Activated CD8-positive, alpha-beta T cell treated with anti-CD3 and anti-CD28 coated beads for 36 hours (primary cell): ENCODE data around the gene SERTAD3. TPM values are rescaled to one million over a fixed set of nuclear protein-coding genes. Genes with fewer than 3 reads are reported as not detected.
"Not testable (repeated sequence)": the region's sequence is repeated elsewhere in the genome, so short reads cannot be mapped to it uniquely, and the experiment has no call there.

ENCODE experiments used
- ATAC-seq: fragments of 200-7000 bp; cut with Tn5 transposase; one replicate; pipeline ENCODE4 v1.10.0; 2021; ENCODE audit warnings: mild to moderate bottlenecking, moderate library complexity
- CTCF ChIA-PET: fragments of 350-600 bp; sonication (Branson Sonifier 250); formaldehyde crosslinking; loops from one replicate; lab custom pipeline; 2021; ENCODE audit warnings: antibody characterized with exemption; lab: Charles Lee
- POLR2A ChIA-PET: fragments of 350-600 bp; sonication (Branson Sonifier 250); formaldehyde crosslinking; loops from one replicate; lab custom pipeline; 2021; ENCODE audit warnings: antibody characterized with exemption; lab: Charles Lee
- DNase-seq: peaks from one replicate; pipeline ENCODE4 v3.0.0-alpha.2; 2020
- H3K27ac Mint-ChIP-seq: one replicate; pipeline ENCODE4 v1.8.0; 2021; ENCODE audit warnings: mild to moderate bottlenecking, mixed read lengths
- H3K27me3 Mint-ChIP-seq: one replicate; pipeline ENCODE4 v1.8.0; 2021; ENCODE audit warnings: mixed read lengths
- H3K36me3 Mint-ChIP-seq: one replicate; pipeline ENCODE4 v1.8.0; 2021; ENCODE audit warnings: low read depth, mixed read lengths
- H3K4me1 Mint-ChIP-seq: one replicate; pipeline ENCODE4 v1.8.0; 2021; ENCODE audit warnings: low read depth, mixed read lengths
- H3K4me3 Mint-ChIP-seq: one replicate; pipeline ENCODE4 v1.8.0; 2021; ENCODE audit warnings: mild to moderate bottlenecking, moderate library complexity, mixed read lengths
- H3K9me3 Mint-ChIP-seq: one replicate; pipeline ENCODE4 v1.8.0; 2021; ENCODE audit warnings: mixed read lengths
- intact Hi-C: fragments of 100-400 bp; cut with micrococcal nuclease; formaldehyde crosslinking; loops from one replicate; pipeline ENCODE4 v1.10.0; 2022
- total RNA-seq, 2 experiments: library from RNA; stranded (reverse); gene quantifications; one replicate each; pipeline ENCODE4 v1.2.3, GENCODE V29; 2021
- TF ChIP-seq, protein P1 (sequence below): fragments of 200-600 bp; IDR thresholded peaks from one replicate; pipeline ENCODE4 v1.8.0; 2022; ENCODE audit warnings: antibody characterized with exemption, mild to moderate bottlenecking

The SERTAD3 gene
- total RNA-seq, 2 experiments from 2014 or later = 8.8 to 11.2 TPM

DNA sequence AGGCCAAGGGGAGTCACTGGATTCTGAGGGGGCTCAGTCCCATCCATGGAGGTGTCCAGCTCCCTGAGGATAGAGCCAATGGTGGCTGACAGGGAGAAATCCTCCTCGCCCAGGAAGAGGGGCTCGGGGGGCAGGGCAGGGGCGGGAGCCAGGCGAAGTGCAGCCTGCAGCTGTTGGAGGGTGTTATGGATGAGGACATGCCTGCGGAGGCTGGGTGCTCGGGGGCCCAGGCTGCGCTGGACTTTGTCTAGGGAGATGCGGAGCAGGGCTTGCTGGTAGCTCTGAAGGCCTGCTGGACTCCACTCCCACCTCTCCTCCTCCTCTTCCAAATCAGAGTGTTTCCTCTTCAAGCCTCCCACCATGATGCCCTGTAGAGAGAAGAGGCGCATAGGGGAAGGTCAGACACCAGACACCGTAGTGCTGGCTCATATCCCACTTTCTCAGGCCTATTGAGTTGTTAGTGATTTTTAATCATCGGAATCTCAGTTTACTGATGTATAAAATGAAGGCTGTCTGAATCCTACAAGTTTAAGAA is 2.3 kb downstream of the SERTAD3 start:
- H3K27ac Mint-ChIP-seq = peak overlapping the region; percentile 97
- H3K9me3 Mint-ChIP-seq = no peaks in the 10 kb centered on the region
- peak overlapping the region; percentile 92 for H3K4me3 Mint-ChIP-seq
- ChIA-PET CTCF (interaction anchor here (2.8 to 4.1 kb wide), 2 partner anchors 21 to 23 kb away, joined by 19 to 25 read pairs; no protein-coding TSS in a partner anchor), POLR2A (interaction anchor here (2.9 kb wide), 1 partner anchor 14 kb away, joined by 29 read pairs; the partner anchor contains the start of gene SERTAD1)
- intact Hi-C loops = no loop called here
- TF ChIP-seq, protein P1, sequence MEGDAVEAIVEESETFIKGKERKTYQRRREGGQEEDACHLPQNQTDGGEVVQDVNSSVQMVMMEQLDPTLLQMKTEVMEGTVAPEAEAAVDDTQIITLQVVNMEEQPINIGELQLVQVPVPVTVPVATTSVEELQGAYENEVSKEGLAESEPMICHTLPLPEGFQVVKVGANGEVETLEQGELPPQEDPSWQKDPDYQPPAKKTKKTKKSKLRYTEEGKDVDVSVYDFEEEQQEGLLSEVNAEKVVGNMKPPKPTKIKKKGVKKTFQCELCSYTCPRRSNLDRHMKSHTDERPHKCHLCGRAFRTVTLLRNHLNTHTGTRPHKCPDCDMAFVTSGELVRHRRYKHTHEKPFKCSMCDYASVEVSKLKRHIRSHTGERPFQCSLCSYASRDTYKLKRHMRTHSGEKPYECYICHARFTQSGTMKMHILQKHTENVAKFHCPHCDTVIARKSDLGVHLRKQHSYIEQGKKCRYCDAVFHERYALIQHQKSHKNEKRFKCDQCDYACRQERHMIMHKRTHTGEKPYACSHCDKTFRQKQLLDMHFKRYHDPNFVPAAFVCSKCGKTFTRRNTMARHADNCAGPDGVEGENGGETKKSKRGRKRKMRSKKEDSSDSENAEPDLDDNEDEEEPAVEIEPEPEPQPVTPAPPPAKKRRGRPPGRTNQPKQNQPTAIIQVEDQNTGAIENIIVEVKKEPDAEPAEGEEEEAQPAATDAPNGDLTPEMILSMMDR = no peak
- H3K36me3 Mint-ChIP-seq = peaks cover 5% of the 10 kb centered on the region
- ATAC-seq = no peak
- no peaks in the 10 kb centered on the region for H3K27me3 Mint-ChIP-seq
- no peak for DNase-seq
- peaks cover 26% of the 10 kb centered on the region for H3K4me1 Mint-ChIP-seq

DNA sequence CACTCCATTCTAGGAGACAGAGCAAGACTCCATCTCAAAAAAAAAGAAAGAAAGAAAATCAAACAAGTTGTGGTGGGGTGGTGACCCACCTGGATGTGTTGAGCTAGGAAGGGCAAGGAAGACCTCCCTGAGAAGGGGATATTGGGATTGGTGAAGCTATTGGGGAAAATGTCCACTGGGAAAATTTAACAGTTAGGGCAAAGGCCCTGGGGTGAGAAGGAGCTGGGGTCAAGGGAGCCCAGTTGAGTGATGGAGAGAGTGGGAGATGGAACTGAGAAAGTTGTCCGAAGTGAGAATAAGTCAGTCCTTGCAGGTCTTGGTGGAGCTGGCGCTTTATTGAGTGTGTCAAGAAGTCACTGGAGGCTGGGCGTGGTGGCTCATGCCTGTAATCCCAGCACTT is 5.9 kb downstream of the SERTAD3 start:
- peaks cover 28% of the 10 kb centered on the region for H3K4me1 Mint-ChIP-seq
- no peak overlapping the region for H3K27ac Mint-ChIP-seq
- peaks cover 5% of the 10 kb centered on the region for H3K36me3 Mint-ChIP-seq
- intact Hi-C loops = no loop called here
- DNase-seq = no peak
- no peaks in the 10 kb centered on the region for H3K27me3 Mint-ChIP-seq
- no peak overlapping the region for H3K4me3 Mint-ChIP-seq
- ATAC-seq = no peak
- ChIA-PET POLR2A (interaction anchor here (1.0 to 1.1 kb wide), 2 partner anchors 11 to 292 kb away, joined by 3 to 5 read pairs; no protein-coding TSS in a partner anchor), CTCF (interaction anchor here (1.7 to 2.0 kb wide), 2 partner anchors 17 to 27 kb away, joined by 6 read pairs; partner anchors contain the start of gene BLVRB)
- H3K9me3 Mint-ChIP-seq = no peaks in the 10 kb centered on the region
- TF ChIP-seq, protein P1 = no peak

DNA sequence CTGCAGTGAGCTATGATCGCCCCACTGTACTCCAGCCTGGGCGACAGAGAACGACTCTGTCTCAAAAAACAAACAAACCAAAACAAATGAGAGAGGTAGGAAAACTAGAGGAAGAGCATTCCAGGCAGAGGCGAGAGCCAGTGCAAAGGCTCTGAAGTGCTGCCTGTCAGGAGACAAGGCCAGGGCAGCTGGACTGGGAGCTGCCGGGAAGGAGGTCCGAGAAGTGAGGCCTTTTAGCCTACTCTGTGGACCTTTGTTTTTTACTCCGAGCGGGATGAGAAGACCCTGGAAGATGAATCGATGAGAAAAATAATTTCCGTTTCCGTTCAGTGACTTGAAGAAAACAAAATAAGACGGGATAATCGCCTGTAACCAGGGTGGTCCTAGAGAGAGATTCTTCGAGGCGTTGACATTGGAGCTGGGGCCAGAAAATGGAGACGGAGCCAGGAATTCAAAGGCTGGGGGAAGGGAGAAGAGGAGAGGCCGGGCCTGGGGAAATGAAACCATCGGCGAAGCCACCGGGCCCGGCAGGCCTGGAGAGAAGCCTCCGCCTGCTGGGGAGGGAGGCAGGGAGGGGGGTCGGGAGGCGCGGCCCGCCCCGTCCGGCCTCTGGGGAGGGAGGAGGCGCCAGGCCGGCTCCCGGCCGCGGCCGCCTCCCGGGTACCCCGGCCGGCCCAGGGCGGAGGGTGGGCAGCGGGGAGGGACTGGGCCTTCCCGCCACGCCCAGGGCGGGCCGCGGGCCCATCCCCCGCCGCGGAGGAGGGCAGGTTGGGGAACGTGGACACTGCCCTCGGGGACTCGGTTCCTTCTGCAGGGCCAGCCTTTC is 10.5 kb downstream of the SERTAD3 start:
- DNase-seq = peak; percentile 49

DNA sequence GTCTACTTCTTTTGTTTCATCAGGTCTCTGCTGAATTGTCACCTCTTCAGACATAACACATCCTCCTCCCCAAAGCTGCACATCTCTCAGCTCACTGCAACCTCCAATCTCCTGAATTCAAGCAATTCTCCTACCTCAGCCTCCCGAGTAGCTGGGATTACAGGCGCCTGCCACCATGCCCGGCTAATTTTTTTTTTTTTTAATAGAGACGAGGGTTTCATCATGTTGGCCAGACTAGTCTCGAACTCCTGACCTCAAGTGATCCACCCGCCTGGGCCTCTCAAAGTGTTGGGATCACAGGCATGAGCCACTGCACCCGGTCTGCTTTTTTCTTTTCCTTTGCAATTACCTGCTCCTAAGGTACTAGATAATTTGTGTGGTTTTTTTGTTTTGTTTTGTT is 11.4 kb downstream of the SERTAD3 start:
- ATAC-seq, DNase-seq, H3K36me3 Mint-ChIP-seq, H3K27me3 Mint-ChIP-seq, intact Hi-C loops, H3K4me1 Mint-ChIP-seq, H3K9me3 Mint-ChIP-seq: not testable (repeated sequence)
- Mint-ChIP-seq H3K27ac (peak overlapping the region; percentile 88), H3K4me3 (peak overlapping the region; percentile 76)
- ChIA-PET POLR2A (interaction anchor here (0.6 to 1.6 kb wide), 2 partner anchors 12 to 169 kb away, joined by 3 read pairs; no protein-coding TSS in a partner anchor), CTCF (interaction anchor here (3.4 kb wide), 1 partner anchor 11 kb away, joined by 22 read pairs; no protein-coding TSS in a partner anchor)

More for the DNA sequence above, 10.5 kb downstream of the SERTAD3 start:
- Mint-ChIP-seq H3K27ac (peak overlapping the region; percentile 88), H3K9me3 (no peaks in the 10 kb centered on the region), H3K27me3 (no peaks in the 10 kb centered on the region), H3K4me3 (peak overlapping the region; percentile 76), H3K36me3 (no peaks in the 10 kb centered on the region), H3K4me1 (peaks cover 10% of the 10 kb centered on the region)
- ChIA-PET POLR2A (interaction anchor here (0.7 to 1.8 kb wide), 6 partner anchors 7 to 463 kb away, joined by 3 to 7 read pairs (median 3); partner anchors contain the start of genes PSMC4 and SERTAD1), CTCF (interaction anchor here (0.7 to 3.4 kb wide), 3 partner anchors 9 to 641 kb away, joined by 3 to 22 read pairs (median 3); no protein-coding TSS in a partner anchor)
- intact Hi-C loops = no loop called here
- ATAC-seq = peak; percentile 88
- TF ChIP-seq, protein P1 = no peak

DNA sequence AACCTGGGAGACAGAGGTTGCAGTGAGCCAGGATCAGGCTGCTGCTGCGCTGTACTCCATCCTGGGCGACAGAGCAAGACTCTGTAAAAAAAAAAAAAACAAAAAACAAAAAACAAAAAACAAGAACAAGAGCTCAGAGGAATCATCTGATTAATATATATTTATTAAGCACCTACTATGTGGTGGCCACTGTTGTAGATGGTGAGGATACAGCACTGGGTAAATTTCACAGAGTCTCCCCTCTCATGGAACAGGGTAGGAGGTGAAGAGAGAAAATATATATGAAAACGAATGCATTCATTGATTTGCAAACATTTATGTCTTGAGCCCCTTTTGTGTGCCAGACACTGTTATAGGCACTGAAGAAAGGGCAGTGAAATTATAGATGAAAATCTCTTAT is 12.4 kb downstream of the SERTAD3 start:
- intact Hi-C loops = no loop called here
- no peaks in the 10 kb centered on the region for H3K27me3 Mint-ChIP-seq
- TF ChIP-seq, protein P1 = no peak
- no peak overlapping the region for H3K4me3 Mint-ChIP-seq
- ATAC-seq = no peak
- no peak overlapping the region for H3K27ac Mint-ChIP-seq
- POLR2A ChIA-PET = no interaction called here
- no peak for DNase-seq
- CTCF ChIA-PET = interaction anchor here (1.6 to 3.4 kb wide), 2 partner anchors 10 to 33 kb away, joined by 6 to 22 read pairs; no protein-coding TSS in a partner anchor
- no peaks in the 10 kb centered on the region for H3K9me3 Mint-ChIP-seq
- peaks cover 10% of the 10 kb centered on the region for H3K4me1 Mint-ChIP-seq
- no peaks in the 10 kb centered on the region for H3K36me3 Mint-ChIP-seq

DNA sequence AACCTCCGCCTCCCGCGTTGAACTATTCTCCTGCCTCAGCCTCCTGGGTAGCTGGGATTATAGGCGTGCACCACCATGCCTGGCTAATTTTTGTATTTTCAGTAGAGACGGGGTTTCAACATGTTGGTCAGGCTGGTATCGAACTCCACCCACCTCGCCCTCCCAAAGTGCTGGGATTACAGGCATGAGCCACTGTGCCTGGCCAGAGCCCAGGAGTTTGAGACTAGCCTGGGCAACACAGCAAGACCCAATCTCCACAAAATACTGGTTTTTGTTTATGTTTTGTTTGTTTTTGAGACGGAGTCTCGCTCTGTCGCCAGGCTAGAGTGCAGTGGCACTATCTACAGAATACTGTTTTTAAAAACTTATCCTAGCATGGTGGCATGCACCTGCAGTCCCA is 13.9 kb downstream of the SERTAD3 start:
- ATAC-seq, H3K27ac Mint-ChIP-seq, H3K9me3 Mint-ChIP-seq, DNase-seq, H3K4me3 Mint-ChIP-seq, H3K36me3 Mint-ChIP-seq, intact Hi-C loops, POLR2A ChIA-PET, H3K27me3 Mint-ChIP-seq: not testable (repeated sequence)
- H3K4me1 Mint-ChIP-seq = peaks cover 12% of the 10 kb centered on the region
- CTCF ChIA-PET = interaction anchor here (0.6 to 1.0 kb wide), 3 partner anchors 10 to 205 kb away, joined by 3 to 5 read pairs (median 3); no protein-coding TSS in a partner anchor

DNA sequence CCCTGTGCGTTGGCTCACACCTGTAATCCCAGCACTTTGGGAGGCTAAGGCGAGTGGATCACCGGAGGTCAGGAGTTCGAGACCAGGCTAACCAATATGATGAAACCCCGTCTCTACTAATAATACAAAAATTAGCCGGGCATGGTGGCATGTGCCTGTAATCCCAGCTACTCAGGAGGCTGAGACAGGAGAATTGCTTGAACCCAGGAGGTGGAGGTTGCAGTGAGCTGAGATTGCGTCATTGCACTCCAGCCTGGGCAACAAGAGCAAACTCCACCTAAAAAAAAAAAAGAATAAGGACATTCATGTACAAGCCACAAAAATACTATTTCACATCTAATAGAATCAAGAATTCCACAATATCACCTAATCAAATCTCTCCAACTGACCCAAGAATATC is 15.9 kb downstream of the SERTAD3 start:
- H3K27me3 Mint-ChIP-seq, H3K27ac Mint-ChIP-seq, H3K4me3 Mint-ChIP-seq, DNase-seq, intact Hi-C loops, H3K4me1 Mint-ChIP-seq, H3K9me3 Mint-ChIP-seq, H3K36me3 Mint-ChIP-seq, ATAC-seq: not testable (repeated sequence)
- ChIA-PET POLR2A (interaction anchor here (1.7 to 3.7 kb wide), 2 partner anchors 11 to 14 kb away, joined by 5 to 29 read pairs; no protein-coding TSS in a partner anchor), CTCF (interaction anchor here (0.8 to 4.0 kb wide), 3 partner anchors 37 to 206 kb away, joined by 3 to 21 read pairs (median 4); partner anchors contain the start of gene BLVRB)
